GM12892 (cell line): Measurements from ENCODE around the gene PDE8A.

Experiments used
- DNase-seq: peaks from one replicate; pipeline ENCODE4 v3.0.0; 2011; ENCODE audit not compliant: insufficient read length
- FAIRE-seq: peaks from 2 replicates; lab custom pipeline; 2011; peaks lifted over from hg19 to GRCh38; lab: Jason Lieb, UNC
- POLR2A ChIP-seq: IDR thresholded peaks from 2 replicates; pipeline ENCODE4 v1.6.1; 2011; ENCODE audit warnings: low read depth, low read length, control low read depth
- POLR2AphosphoS5 ChIP-seq: IDR thresholded peaks from 2 replicates; pipeline ENCODE4 v1.6.1; 2011; ENCODE audit warnings: low read depth, low read length, control low read depth
- TAF1 ChIP-seq: IDR thresholded peaks from 2 replicates; pipeline ENCODE4 v1.6.1; 2011; ENCODE audit warnings: low read depth, mild to moderate bottlenecking, control low read depth, low read length, borderline replicate concordance

The PDE8A gene

GRCh38 chr15:85059734-85060133 is 78.1 kb downstream of the PDE8A start:
- DNase-seq (no peak), FAIRE-seq (no peak)
- TF ChIP-seq POLR2AphosphoS5 (no peak), TAF1 (no peak), POLR2A (no peak)

GRCh38 chr15:85062560-85062959 is 80.9 kb downstream of the PDE8A start:
- no peak for TF ChIP-seq POLR2A
- TF ChIP-seq POLR2AphosphoS5: no peak
- no peak for TF ChIP-seq TAF1
- no peak for DNase-seq
- FAIRE-seq: no peak

- no peak for TF ChIP-seq TAF1
- no peak for TF ChIP-seq POLR2A
- TF ChIP-seq POLR2AphosphoS5: no peak
- FAIRE-seq: no peak
- DNase-seq: no peak
Measured at GRCh38 chr15:85063088-85063487, 81.4 kb downstream of the PDE8A start.

- DNase-seq (no peak), FAIRE-seq (no peak)
- TF ChIP-seq POLR2AphosphoS5: no peak
- no peak for TF ChIP-seq TAF1
- TF ChIP-seq POLR2A: no peak
Measured at GRCh38 chr15:85063522-85064079, 81.9 kb downstream of the PDE8A start.

GRCh38 chr15:85064710-85065109 is 83.1 kb downstream of the PDE8A start:
- FAIRE-seq (no peak), DNase-seq (no peak)
- TF ChIP-seq TAF1 (no peak), POLR2AphosphoS5 (no peak), POLR2A (no peak)

- FAIRE-seq (no peak), DNase-seq (no peak)
- TF ChIP-seq POLR2AphosphoS5 (no peak), TAF1 (no peak), POLR2A (no peak)
Measured at GRCh38 chr15:85071061-85071460, 89.4 kb downstream of the PDE8A start.

GRCh38 chr15:85071504-85071903 is 89.8 kb downstream of the PDE8A start:
- DNase-seq (no peak), FAIRE-seq (no peak)
- no peak for TF ChIP-seq POLR2A
- TF ChIP-seq POLR2AphosphoS5: no peak
- no peak for TF ChIP-seq TAF1

GRCh38 chr15:85072917-85073316 is 91.3 kb downstream of the PDE8A start:
- TF ChIP-seq POLR2A (no peak), POLR2AphosphoS5 (no peak), TAF1 (no peak)
- DNase-seq (no peak), FAIRE-seq (peak; percentile 21)

GRCh38 chr15:85073556-85074194 is 92.0 kb downstream of the PDE8A start:
- no peak for DNase-seq
- TF ChIP-seq POLR2AphosphoS5 (no peak), POLR2A (no peak), TAF1 (no peak)
- no peak for FAIRE-seq

GRCh38 chr15:85086855-85087254 is 105.2 kb downstream of the PDE8A start:
- DNase-seq (no peak), FAIRE-seq (no peak)
- TF ChIP-seq TAF1: no peak
- no peak for TF ChIP-seq POLR2A
- TF ChIP-seq POLR2AphosphoS5: no peak

- DNase-seq (no peak), FAIRE-seq (peak; percentile 14)
- TF ChIP-seq TAF1 (no peak), POLR2A (no peak), POLR2AphosphoS5 (no peak)
Measured at GRCh38 chr15:85088300-85088699, 106.6 kb downstream of the PDE8A start.

- no peak for TF ChIP-seq TAF1
- no peak for TF ChIP-seq POLR2AphosphoS5
- no peak for TF ChIP-seq POLR2A
- DNase-seq (no peak), FAIRE-seq (no peak)
Measured at GRCh38 chr15:85089929-85090597, 108.4 kb downstream of the PDE8A start.

GRCh38 chr15:85091990-85092389 is 110.3 kb downstream of the PDE8A start:
- TF ChIP-seq TAF1: no peak
- TF ChIP-seq POLR2AphosphoS5: no peak
- no peak for TF ChIP-seq POLR2A
- DNase-seq: no peak

More at GRCh38 chr15:85091990-85092389, 110.3 kb downstream of the PDE8A start:
- no peak for FAIRE-seq
